Esophagus mucosa (tissue), 1 donor: ENCODE measurements around the gene FAM204A. TPM values are rescaled to one million over a fixed set of nuclear protein-coding genes. Genes with fewer than 3 reads are reported as not detected.

Experiments used
- ATAC-seq: fragments of 200-7000 bp; cut with Tn5 transposase; one replicate; pipeline ENCODE4 v1.9.1; 2020
- total RNA-seq: library from RNA; stranded (reverse); gene quantifications from one replicate; pipeline ENCODE4 v1.2.4, GENCODE V29; 2023
- donor health status: DM: yes; HTN: yes; CAD: no.

The FAM204A gene
- total RNA-seq, 1 donor from 2014 or later: 49.6 TPM

DNA sequence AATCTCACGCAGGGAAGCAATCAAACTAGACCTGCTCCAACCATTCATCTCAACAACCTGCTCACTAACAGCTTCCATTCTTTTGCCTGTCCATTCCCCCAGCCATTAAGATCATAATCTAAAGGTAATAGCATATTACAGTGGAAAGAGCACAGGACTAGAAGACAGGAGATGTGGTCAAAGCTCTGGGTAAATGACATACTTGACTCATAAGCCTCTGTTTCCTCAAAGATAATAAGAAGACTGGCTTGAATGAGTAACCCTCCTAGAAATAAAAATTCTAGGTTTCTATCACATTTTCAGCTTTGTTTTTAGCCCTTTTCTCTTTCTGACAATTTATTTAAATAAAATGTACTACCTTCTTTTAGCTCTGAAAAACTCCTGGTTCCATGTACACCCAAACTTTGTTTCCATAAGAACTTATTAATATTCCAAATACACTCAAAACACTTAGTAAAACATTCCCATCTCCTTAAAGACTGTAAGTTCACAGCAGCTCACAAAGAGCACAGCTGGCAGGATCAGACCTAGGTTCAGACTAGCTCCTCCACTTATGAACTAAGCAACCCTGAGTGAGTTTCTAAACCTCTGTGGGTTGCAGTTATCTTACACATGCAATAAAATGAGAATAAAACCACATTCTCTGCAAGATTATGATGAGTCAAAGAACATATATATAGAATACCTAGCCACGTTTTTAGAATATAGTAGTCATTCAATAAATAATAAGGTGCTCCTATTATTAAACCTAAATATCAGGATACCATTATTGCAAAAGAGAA is 11.6 kb downstream of the FAM204A start:
- no peak for ATAC-seq

DNA sequence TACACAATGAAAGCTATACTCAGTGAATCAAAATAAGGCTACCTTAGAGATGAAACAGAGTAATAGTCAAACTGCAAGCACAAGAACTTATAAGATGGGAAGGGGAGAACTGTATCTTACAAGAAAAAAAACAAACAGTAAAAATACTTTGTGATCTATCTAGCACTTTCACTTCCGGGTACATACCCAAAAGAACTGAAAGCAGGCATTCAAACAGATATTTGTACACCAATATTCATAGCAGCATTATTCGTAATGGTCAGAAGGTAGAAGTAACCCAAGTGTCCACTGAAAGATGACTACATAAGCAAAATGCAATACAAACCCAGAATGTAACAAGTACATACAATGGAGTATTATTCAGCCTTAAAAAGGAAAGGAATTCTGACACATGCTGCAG is 18.0 kb downstream of the FAM204A start:
- no peak for ATAC-seq

DNA sequence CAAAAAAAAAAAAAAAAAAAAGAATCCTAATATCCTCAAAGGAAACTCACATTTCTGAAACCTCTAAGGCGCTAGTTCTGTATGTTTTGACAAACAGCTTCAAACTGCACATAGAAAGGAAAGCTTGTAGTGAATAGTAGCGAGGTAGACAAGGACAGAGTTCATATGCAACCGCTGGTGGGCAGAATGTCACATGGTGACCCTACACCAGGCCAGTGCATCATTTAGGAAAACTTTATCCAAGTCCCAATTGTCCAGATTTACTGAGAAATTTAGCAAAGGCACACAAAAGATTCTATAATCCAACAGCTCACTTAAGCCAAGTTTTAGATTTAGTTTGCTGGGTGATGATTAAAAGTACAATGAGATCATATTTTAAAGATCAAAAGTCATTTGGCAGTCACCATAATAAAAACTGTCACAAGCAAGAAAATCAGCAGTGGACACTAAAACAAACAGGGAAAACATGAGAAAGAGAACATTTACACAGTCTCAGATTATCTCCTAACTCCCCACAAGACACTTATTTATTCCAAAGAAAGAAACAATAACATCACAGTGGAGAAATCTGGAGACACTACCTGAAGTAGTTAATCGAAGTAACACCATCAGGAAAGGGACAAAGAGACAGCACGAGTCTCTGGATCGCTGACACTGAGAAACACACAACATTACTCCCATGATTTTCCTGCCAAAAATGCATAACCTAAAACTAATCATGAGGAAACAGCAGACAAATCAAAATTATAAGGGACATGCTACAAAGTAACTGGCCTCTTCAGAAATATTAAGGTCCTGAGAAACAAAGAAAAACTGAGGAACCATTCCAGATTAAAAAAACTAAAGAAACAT is 20.2 kb downstream of the FAM204A start:
- no peak for ATAC-seq

DNA sequence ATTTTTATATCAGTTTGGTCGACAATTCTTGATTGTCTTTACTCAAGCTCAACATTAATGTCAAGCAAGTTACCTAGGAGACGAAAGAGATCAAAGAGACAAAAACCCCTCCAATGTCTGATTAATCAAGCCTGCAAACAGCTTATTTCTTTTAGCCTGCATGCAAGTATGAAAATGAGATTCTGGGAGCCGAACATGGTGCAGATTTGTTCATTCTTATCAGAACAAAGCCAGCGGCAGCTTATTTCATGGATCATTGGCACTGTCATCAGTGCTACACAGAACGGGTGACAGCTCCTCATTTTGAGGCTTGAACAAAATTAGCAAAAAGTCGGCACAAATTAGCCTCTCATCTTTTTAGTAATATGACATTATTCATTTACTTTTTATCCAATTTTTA is 26.5 kb downstream of the FAM204A start:
- no peak for ATAC-seq

DNA sequence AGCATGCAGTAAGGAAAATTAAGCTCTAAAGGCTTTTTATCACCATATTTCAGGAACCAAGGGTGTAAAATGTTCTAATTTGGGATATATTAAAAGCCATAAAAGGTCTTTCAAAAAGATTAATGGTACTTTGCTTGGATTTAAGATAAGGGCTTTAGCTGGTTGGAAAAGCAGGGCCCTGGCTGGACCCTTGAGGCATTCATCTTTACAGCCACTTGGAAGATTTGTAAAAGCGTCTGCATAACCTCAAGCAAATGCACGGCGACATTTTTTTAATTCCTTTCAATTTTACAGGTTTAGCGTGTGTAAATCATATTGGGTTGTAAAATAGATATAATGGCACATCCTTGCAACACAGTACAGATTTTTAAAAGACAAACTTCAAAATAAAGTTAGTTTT is 27.2 kb downstream of the FAM204A start:
- ATAC-seq: no peak

DNA sequence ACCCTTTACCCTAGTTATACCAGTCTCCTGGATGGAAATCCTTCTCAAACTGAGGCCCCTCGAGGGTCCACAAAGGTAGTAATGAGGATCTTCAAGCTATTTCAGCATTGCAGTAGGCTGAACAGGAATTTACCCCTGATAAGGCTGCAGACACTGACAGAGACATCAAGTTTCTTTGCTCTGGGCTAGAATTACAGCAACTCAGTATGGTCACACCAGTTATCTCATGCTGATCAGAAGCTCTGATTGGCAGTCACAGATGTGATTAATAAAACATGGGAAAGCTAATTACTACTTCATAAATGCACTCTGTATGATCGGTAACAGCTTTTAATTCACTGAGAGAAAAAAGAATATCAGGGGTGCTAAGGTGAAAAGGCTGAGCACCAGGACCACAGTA is 30.6 kb downstream of the FAM204A start:
- no peak for ATAC-seq

DNA sequence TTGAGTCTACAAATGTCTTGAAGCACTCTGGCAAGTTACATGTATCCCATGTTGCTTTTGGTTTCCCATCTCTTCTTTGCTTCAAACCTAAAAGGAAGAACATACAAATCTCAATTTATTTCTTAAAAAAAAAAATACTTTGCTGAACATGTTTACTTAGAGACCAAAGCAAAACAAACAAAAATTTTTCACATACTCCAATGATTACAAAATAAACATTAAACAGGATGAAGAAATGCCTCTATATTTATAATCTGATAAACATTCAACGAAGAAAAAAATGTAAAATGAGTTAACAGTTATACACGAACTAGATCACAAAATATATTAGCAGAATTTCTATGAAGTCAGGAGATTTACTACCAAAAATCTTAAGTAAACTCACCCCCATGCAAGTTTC is 31.3 kb downstream of the FAM204A start:
- ATAC-seq: no peak

DNA sequence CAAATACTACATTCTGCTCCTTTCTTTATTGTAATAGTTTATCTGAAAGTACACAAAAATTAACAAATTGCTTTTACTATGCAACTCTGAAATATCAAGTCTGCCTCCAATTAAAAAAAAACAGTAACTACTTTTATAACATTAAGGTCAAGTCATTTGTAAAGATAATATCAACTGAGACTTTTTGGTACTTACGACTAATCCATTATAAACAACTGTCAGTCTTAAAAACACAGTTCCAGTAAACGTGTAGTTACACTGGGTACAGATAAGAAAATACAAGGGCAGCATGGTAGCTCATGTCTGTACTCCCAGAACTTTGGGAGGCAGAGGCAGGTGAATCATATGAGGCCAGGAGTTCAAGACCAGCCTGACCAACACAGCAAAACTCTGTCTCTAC is 32.2 kb downstream of the FAM204A start:
- no peak for ATAC-seq

DNA sequence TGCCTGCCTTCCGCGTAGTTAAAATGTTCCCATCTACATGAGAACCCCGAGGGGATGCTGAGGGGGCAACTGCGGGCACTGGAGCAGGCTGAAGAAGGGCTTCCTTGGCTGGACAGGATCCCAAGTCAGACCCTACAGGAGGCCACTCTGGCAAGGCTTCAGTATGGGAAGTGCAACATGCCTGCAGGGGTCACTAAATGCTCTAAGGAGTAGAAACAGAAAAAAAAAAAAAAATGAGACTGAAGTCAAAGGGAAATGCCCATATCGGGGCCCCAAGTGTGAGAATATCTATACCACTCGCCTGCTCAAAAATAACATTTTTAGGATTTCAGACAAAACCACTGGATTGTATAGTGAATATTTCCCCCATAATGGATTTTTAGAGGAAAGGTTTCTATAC is 33.5 kb downstream of the FAM204A start:
- no peak for ATAC-seq

DNA sequence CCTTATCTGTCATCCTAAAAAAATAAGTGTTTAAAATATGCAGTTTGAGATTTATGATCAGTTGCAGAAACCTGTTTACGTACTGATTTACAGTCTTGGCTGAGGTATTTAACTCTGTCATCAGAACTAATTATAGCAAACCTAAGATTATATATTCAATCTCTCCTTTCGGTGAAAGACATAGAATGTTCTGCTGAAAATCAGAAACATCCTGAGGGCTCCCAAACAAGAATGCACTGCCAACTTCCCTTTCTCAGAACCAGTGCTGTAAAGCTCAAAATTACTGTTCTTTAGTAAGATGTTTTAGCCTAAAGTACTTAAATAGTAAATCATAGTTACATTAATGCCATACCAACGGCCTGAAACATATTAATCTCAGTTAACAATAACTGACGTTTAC is 34.3 kb downstream of the FAM204A start:
- no peak for ATAC-seq

DNA sequence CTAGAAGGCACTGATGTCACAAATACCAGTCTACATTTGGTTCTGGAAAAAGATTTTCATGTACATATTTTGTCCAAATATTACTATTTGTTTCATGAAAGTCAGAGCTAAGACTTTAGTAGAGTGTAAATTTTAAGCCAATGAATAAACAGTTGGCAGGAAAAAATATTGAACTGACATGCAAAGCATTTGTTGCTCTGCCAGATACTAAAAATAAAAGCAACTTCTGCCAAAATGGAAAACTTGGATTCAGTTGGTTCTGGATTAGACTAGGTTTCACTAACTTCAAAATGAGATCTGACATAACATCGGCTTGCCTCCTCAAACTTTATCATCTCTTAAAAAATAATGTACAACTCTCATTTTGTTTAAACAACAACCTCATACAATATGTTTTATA is 34.9 kb downstream of the FAM204A start:
- no peak for ATAC-seq

DNA sequence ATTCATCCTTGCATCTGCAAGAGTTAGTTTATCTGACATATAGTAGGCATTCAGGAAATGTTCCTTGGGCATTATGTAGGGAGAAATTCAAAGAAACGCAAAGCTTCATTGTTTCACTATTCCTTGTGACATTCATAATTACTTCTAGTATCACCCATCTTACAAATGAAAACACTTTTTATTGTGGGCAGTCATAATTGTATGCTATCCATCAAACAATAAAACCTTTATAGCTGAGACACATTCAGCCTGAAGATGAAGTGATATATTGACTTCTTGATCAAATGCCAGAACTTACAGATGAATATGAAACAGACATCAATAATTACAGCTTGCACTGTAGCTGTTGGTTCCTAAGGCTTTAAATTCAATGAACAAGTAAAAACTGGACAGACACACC is 36.4 kb downstream of the FAM204A start:
- no peak for ATAC-seq

DNA sequence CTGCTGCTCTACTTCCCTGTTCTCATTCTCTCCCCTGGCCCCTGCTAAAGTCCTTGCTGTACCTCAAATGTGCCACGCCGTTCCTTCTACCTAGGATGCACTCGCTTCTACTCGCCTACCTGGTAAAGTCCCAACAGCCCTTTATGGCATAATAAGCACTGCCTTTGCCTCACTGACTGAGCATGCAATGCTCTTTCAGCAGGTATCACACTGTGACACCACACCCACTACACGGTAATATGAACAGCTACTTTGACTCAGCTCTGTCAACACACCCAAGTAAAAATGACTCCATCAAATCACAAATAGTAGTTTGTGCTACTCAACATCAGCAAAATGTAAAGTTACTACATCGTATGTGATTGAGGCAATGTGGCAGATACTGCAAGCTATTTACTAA is 37.6 kb downstream of the FAM204A start:
- ATAC-seq: peak; percentile 86

DNA sequence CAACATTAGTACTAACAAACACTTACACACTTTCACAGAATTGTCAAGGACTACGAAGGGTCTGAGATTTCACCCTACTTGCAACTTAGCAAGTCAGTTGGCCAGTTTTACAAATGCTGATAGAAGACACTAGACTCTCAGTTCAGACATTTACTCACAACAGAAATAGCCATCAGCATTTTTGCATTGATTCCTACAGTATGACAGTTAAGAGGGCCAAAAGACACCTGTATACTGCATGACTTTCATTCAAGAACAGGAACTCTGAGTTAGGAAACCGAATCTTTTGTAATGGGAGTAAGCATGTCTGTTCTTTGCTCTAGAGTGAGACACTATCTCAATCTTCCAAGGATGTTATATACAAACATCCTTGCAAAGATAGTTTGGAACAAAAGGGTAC is 40.9 kb downstream of the FAM204A start:
- ATAC-seq: no peak

DNA sequence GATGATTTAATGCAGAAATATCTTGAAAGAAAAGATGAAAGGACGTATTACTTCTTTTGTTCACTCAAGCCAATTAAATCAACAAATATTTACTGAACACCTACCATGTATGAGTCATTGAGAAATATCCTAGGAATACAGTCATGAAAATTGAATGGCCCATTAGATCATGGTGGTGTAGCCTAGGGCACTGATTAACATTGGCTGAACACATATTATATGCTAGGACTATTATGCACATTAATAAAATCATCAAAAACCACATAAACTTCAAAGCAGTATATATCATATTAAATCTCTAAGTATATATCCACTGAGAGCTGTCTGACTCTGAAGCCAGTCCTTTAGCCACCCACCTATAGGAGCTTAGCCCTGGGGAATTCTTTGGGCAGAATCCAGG is 41.8 kb downstream of the FAM204A start:
- peak; percentile 24 for ATAC-seq

DNA sequence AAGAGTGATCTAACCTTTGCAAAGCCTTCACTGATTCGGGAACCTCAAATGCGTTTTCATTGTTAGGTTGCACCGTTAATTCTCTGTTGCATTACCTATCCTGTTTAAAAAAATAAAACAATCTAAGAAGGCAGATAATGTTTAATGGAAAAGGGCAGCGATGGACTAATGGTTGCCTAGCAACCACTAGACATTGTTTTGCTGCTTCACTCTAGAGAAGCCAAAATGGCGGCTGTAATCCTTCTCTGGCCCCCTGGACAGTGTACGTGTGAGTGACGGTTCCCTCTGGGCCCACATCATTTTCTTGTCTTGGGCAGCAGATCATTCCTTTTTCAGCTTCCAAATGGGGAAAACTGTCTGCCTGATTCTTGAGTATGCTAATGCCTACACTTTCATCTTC is 43.3 kb downstream of the FAM204A start:
- no peak for ATAC-seq

DNA sequence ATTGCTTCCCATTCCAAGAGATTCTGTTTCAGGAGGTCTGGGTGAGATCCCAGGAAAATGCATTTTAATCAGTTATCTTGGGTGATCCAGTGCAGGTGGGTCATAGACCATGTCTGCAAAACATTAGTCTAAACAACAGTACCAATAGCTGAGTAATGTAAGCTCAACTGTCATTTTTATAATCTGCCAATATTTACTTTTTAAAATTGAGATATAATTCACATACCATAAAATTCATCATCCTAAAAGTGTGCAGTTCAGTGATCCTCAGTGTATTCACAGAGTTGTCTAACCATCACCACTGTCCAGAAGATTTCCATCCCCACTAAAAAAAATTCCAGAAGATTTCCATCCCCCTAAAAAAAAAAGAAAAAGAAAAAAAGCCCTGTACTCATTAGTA is 51.0 kb downstream of the FAM204A start:
- no peak for ATAC-seq

DNA sequence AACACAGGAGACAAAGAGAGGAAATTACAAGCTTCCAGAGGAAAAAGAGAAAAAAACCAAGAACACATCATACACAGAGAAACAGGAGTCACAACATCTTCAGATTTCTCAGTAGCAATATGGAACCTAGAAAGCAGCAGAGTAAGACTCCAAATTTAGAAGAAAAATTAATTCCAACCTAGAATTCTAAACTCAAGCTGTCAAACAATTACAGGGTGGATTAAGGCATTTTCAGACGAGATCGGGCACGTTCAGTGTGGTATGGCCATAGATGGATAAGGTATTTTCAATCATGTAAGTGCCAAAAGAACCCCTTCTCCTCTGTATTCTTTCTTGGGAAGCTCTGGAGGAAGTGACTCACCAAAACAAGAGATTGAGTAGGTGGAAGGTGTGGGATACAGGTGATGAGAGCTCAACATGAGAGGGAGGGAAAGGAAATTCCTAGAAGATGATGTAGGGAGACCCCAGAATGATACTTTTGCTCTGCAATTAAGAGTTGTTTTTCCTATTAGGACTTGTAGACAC is 51.6 kb downstream of the FAM204A start:
- peak; percentile 11 for ATAC-seq

DNA sequence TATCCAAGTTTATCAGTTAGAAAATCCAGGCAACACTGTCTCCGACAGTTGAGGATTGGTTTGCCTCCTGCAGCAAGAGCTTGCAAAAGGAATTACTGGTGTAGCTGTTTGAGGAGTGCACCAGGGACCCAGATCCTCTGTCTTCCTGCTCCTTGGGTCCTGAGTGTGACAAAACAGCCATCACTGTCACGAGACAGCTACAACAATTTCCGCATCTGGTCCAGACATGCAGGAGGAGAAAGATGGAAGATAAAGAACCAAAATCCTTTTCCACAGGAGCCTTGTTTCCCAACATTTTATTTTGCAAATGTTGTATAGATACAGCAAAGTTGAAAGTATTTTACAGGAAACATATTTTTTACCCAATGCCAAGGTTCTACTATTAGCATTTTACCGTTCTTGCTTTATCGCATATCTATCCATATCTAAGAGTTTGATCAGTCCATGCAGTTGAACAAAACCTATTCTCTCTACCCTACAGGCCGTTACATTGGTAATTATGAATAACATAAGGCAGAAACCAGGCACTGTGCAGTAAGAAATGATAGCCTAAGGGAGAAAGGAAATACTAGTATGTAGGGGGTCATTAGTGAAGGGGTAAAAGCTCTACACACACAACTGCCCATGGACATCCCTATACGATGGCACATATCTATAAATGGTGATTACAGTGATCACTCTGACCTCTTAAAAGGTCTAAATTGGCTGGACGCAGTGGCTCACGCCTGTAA is 54.9 kb downstream of the FAM204A start:
- ATAC-seq: no peak

DNA sequence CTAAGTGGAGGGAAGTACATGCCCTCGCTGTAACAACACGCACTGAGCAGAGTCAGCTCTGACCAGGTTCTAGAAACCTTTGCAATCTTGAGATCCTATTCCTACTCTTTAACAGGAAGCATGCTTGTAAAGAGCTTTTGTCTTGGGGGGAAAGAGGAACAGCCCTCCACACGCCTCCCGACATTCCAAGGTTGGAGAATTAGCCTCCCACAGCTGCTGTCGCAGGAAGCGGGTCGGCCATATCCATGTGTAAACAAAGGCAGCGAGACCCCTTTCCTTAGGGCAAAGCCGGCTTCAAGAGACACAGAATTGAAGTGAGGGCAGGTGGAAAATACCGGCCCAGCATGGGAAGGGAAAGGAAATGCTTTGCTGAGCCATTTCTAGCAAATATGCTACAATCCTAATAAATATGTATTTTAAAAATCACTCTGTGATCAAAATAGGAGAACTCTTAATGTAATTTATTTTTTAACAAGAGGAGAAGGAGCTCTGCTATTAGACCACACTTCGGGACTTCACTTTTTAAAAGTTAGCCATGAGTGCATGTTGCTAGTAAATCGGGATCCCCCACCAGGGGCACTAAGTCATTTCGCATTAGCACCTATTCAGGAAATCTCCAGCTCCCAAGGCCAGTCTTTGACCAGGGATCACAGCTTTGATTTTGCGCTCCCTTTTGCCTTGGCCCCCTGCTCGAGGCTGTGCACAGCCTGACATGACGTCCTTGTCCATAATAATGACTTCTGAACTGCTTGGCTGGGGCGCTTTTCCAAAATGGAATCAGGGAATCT is 55.9 kb downstream of the FAM204A start:
- ATAC-seq: no peak

DNA sequence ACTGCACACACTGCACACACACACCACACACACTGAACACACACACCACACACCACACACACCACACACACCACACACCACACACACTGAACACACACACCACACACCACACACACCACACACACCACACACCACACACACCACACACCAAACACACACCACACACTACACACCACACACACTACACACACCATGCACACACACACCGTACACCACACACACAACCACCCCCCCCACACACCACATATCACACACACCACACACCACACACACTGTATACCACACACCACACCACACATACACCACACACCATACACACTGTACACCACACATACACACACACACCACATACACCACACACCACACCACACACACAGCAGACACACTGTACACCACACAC is 59.5 kb downstream of the FAM204A start:
- ATAC-seq: no peak

DNA sequence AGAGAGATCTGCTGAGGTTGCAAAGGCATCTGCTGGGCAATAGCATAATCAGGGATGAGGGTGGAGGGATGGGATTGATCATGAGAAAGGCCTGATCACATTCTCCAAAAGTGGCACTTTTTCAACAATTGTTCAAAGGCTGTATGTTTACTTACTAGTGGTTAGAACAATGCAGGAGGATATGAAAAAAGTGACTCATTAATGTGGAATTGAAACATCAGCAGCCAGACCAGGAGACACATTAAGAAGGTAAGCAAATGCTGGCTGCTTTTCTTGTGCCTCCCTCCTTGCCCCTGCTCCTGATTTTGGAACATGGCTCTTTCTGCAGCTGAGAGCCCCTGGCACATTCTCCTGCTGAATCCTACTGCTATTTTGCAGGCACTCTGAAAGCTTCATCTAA is 63.5 kb downstream of the FAM204A start:
- no peak for ATAC-seq
